Cerebellar cortex (tissue), 1 donor: ENCODE results near the gene C1GALT1C1L.
"Not testable (repeated sequence)": the region's sequence is repeated elsewhere in the genome, so short reads cannot be mapped to it uniquely, and the experiment has no call there.

Experiments
- DNase-seq: peaks from one replicate; pipeline ENCODE4 v3.0.0-alpha.2; 2015; ENCODE audit warnings: low spot score

The C1GALT1C1L gene

DNA sequence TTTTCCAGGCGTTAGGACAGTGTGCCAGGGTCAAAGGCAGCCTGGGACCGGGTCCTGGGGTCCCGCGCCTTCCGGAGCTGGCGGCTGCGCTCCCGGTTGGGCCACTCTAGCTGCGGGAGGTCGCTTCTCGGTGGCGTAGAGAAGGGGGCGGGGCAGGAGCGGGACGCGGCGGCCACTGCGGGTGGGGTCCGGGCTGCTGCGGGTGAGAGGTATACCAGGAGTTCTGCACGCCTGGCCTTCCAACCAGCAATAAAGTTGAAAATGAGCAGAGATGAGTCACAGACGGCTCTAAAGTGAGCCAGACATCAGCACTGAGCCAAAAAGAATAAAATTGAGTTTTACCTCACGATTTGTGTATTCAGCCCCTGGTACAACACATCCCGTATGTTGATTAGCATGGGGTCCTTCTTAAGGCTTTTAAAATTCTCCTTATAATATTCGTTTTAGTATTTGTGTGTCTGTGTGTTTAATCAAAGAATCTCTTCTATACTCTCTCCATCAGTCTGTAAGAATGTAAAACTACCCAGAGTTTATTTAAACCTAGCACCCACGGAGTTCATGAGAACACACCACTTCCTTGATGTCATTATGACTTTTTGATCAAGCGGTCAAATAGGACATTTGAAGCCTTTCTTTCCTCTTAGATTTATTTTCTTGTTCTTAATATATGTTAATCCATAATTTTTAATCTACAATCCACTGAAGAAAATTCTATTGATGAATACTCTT lies at the start of gene C1GALT1C1L:
Gene C1GALT1C1L, minus strand, starts transcription at position 108 of the 729 bp plus-strand sequence. Its CDS starts 107 bp downstream, at position 1.
- DNase-seq = no peak

GRCh38 chr2:43725711-43726246 lies 49.5 kb upstream of the C1GALT1C1L start:
- DNase-seq = no peak

DNA sequence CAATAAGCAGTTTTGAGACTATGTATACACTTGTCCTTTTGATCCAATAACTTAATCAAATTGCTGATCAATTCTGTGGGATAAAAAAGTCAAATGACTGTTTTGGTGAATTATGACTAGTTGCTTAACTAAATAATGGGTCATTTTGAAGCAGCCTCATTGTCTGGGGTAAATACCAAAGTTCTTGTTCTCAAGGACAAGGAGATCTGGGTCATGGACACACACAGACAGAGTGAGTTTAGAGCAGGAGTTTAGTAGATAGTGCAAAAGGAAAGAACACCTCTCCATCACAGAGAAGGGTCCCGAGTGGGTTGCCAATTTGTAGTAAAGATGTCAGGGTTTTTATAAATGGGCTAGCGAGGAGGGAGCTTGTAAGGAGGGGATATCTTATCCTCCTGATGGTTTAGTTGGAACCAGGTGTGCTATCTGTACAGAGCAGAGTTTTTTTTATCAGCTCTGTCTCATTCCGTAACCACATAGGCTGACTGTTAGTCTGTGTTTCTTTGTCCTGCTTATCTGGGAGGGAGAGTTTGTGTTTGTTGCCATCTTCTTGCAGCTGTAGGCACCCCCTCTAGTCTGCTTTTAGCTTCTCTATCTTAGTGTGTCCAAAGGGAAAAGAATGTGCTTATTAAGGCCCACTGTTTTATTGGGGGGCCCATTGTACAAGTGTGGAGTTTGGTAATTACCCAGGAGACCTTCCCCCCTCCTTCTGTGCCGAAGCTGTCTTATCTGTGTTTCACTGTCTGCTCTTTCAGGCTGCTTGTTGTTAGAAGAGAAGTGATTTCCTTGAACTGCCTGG lies 48.7 kb upstream of the C1GALT1C1L start:
- no peak for DNase-seq

DNA sequence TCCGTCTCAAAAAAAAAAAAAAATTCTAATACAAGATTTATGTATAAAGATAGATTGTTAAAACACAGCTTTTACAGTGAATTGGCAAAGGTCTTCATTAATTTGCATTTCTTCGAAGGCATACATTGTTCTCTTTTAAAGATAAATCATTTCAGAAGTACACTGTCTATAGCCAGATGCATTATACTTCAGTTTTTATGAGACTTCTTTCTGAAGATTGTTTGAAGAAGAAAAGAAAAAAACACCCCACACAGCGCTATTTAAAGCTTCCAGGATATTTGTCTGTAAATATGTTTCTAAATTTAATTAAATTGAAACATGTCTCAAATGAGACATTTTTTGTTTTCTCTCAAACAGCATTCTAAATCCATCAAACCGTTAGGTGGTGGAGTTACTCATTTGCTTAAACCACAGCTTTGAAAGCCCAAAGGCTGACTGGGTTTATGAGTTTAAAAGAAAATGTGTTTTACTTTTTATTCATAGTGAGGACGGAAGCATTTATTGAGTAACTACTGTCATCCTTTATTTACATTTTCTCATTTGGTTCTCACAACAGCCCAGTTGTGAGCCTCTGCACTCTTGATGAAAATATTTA lies 42.4 kb upstream of the C1GALT1C1L start:
- no peak for DNase-seq

GRCh38 chr2:43717322-43717721 lies 41.1 kb upstream of the C1GALT1C1L start:
- DNase-seq = no peak

DNA sequence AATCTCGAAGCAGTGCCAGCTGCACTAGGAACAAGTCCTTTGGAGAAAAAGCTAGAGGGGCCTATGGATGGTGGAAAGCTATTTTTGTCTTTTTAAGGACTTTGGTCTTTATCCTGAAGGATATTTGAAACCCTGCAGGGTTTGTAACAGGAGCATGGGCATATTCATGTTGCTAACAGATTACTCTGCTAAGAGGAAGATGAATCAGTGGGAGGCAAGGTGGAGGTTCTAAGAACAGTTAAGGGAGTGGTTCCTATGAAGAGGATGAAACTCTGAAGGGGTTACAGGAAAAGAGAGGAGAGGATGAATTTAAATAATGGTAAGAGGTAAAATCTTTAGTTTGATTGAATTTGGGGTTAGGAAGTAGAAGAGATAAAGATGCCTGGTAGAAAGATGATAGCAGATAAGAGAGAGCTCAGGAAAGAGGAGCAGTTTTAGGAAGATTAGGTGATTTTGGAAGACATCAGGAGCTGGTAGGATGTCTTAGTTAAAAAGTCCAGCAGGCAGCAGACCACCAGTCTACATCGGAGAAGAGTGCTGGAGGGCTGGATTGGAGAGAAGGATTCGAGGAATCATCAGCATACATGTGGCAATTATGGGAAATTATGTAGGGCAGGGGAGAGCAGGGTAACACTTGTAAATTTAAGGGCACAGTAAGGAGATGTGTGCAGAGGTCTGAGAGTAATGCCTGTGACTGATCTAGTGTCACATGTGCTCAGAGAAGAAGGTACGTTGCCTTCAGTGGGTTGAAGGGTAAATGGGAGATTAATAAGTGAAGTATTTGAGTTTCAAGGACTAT lies 39.3 kb upstream of the C1GALT1C1L start:
- no peak for DNase-seq

- DNase-seq = no peak
Observed at GRCh38 chr2:43714164-43714563, 37.9 kb upstream of the C1GALT1C1L start.

DNA sequence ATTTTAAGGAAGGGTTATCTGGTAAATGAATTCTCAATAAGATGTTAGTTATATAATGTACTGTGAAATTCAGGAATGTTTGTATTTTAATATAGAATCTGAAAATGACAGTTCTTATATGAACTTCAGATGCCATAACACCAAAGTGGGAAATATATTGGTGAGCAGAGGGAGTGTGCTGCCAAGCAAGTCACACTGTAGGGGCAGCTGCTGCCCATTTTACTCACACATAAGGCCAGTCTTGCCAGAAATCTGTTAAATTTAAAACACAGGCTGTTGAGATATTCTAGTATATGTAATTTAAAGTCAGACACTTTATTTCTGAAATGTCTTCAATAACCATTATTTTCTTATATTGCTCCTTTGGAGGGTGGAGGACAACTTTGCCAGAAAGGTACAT lies 34.6 kb upstream of the C1GALT1C1L start:
- DNase-seq = no peak

- no peak for DNase-seq
Observed at GRCh38 chr2:43708891-43709290, 32.7 kb upstream of the C1GALT1C1L start.

- no peak for DNase-seq
Observed at GRCh38 chr2:43708178-43708577, 31.9 kb upstream of the C1GALT1C1L start.

GRCh38 chr2:43707255-43708015 lies 31.2 kb upstream of the C1GALT1C1L start:
- peak; percentile 6 for DNase-seq

GRCh38 chr2:43701111-43701510 lies 24.9 kb upstream of the C1GALT1C1L start:
- DNase-seq = no peak

- DNase-seq = no peak
Observed at GRCh38 chr2:43699761-43700160, 23.5 kb upstream of the C1GALT1C1L start.

DNA sequence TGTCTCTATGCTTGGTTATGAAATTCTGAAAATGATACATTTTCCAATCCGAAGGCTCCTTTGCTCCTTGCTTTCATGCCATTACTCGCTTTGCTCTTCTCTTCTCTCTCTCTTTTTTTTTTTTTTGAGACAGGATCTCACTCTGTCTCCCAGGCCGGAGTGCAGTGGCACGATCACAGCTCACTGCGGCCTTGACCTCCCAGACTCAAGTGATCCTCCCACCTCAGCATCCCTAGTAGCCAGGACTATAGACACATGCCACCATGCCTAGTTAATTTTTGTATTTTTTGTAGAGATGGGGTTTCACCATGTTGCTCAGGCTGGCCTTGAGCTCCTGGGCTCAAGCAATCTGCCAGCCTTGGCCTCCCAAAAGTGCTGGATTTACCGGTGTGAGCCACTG lies 21.9 kb upstream of the C1GALT1C1L start:
- not testable (repeated sequence) for DNase-seq

GRCh38 chr2:43692428-43692994 lies 16.3 kb upstream of the C1GALT1C1L start:
- no peak for DNase-seq

DNA sequence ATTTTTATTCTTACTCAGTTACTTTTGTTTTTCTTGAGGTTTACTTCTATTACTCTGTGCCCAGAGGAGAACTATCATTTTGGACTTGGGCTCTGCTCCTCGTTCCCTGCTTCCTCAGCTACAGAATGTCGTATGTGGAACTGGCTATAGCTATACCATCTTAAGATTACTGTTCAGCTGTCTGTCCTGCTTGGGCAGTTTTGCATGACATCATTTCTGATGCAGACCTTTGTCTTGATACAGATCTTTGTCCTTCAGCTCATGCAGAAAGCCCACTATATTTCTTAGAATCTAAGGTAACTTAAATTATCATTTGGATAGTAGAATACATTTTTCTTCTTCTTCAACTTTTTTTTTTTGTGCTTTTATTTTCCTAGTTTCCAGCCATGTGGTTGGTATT lies 13.8 kb upstream of the C1GALT1C1L start:
- DNase-seq = no peak

DNA sequence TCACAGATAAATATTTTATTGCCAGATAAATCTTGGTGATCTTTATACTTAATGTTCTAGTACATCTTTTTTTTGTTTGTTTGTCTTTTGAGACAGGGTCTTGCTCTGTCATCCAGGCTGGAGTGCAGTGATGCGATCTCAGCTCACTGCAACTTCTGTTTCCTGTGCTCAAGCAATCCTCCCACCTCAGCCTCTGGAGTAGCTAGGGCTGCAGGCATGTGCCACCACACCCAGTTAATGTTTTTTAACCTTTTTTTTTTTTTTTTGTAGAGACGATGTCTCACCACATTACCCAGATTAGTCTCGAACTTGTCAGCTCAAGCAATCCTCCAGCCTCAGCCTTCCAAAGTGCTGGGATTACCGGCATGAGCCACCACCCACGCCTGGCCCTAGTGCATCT lies 9.1 kb upstream of the C1GALT1C1L start:
- no peak for DNase-seq

- not testable (repeated sequence) for DNase-seq
Observed at GRCh38 chr2:43677783-43678182, 1.6 kb upstream of the C1GALT1C1L start.

GRCh38 chr2:43675646-43676321 lies 445 bp downstream of the C1GALT1C1L start:
- no peak for DNase-seq

GRCh38 chr2:43657241-43657640 lies 19.0 kb downstream of the C1GALT1C1L start:
- DNase-seq = no peak
